Effector CD8-positive, alpha-beta T cell (primary cell): ENCODE results near the gene HOXC13.

Experiments
- DNase-seq: peaks from one replicate; lab custom pipeline; 2025; lab: John Stamatoyannopoulos, UW

Gene HOXC13

GRCh38 chr12:53982648-53983567 lies 44.3 kb downstream of the HOXC13 start:
- no peak for DNase-seq

- DNase-seq: no peak
Observed at GRCh38 chr12:53983568-53983949, 44.9 kb downstream of the HOXC13 start.

GRCh38 chr12:53983950-53984572 lies 45.4 kb downstream of the HOXC13 start:
- no peak for DNase-seq

DNA sequence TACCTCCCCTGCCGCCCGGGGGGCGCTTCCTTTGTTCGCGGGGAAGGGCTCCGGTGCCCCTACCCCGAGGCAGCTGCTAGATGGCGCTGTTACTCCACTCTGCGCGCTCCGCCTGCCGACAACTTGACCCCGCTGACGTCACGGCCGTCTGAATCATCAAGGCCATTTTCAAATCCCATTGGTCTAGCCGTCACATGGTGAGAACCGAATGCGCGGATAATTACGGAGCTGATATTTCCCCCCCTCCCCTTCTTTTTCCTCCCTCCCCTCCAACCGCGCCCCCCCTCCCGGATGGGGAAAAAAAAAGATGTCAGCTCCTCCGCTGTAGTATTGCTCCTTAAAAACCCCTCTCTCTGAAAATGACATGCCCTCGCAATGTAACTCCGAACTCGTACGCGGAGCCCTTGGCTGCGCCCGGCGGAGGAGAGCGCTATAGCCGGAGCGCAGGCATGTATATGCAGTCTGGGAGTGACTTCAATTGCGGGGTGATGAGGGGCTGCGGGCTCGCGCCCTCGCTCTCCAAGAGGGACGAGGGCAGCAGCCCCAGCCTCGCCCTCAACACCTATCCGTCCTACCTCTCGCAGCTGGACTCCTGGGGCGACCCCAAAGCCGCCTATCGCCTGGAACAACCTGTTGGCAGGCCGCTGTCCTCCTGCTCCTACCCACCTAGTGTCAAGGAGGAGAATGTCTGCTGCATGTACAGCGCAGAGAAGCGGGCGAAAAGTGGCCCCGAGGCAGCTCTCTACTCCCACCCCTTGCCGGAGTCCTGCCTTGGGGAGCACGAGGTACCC lies 46.5 kb downstream of the HOXC13 start, which contains the start of gene HOXC10:
TSS of gene HOXC10 (plus strand) at position 246 of the 791 bp plus-strand sequence. CDS start at position 360, 114 bp downstream.
- DNase-seq: peak; percentile 48

- DNase-seq: no peak
Observed at GRCh38 chr12:53985692-53985993, 47.0 kb downstream of the HOXC13 start.

DNA sequence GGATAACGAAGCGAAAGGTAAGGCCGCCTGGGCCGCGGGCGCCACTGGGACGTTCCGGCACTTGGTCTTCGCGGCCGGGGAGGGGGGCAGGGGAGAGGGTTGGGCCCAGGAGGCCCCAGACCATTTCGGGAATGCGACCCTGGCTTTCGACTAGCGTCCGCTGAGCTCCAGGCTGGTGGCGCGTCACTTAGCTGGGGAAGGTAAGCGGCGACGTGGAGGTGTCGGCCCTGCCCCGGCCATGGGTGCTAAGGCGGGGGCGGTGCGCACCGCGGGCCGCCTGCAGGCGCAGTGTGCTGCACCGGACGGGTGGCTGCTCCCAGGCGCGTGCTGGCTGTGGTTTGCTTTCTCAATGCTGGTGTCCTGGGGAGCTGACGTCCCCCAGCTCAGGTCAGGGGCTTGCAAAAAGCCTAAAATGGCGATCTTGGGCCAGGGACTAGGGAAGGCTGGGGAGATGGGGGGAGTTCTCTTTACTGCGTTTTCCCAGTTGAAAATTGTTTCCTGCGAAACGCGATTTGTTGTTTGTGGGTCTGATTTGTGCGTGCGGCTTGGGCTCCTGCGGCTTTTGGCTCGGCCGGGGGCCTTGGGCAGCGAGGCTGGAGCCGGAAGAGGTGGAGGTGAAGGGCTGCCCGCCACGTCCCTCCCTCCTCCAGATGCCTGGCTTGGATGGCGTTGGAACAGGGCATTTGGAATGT lies 47.5 kb downstream of the HOXC13 start:
- DNase-seq: no peak

DNA sequence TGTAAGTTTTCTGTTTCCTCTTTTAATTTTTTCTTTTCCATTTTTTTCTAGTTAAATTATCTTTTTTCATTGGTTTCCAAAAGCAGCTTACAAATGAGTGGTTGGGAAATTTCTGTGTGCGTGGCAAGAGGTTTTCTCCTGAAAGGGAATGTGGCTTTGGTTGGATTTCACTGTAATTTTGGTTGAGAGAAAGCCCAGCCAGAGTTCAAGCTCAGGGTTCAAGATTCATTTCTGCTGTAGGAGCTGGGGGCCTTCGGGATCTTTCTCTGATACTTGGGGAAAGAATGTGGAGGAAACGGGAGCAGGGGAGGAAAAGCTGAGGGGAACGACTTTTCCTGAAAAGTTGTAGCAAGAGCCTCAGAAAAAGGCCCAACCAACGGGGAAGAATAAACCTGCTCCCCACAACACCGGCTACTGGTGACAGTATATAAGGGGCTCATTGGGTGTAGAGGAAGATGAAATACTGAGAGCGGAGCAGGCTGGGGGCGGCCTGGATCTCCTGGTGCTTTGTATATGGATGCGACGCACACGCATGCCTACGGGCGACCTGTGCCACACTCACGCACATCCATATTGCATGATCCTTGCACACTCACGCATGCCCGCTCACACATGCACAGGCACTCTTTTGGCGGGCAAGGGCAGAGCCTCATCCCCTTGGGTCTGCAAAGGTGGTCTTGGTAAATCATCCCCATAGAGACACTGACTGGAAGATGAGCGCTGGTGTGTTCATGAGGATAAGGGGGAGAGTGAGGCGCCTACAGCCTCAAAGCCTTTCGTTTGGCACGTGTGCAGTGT lies 48.3 kb downstream of the HOXC13 start:
- no peak for DNase-seq

- no peak for DNase-seq
Observed at GRCh38 chr12:53987787-53988230, 49.2 kb downstream of the HOXC13 start.

DNA sequence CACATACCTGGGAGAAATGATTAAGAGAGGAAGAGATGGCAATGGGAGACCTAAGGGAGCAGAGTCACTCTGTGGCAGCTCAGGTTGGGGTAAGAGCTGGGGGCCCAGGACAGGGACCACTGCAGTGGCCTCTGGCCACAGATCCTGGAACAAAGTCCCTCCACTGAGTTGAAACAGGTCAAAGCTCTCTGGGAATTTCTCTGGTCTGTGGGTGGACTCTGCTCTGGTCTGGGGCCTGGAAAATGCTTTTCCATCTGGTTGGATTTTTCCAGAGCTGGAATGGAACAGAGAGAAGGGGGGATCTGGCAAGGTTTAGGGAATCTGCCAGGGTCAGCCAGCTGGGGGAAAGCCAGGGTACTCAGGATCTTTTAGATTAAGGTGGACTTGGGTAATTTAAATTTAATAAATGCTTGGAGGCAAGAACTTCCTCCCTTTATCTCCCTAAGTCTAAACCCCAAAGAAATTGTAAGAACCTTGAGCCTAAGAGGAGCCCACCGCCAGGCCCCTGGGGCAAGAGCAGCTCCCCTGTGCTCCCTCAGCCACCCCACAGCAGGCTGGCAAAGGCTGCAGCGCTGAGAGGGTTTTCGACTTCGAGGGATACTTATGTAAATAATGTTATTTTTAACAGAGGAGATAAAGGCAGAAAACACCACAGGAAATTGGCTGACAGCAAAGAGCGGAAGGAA lies 50.1 kb downstream of the HOXC13 start:
- DNase-seq: no peak

DNA sequence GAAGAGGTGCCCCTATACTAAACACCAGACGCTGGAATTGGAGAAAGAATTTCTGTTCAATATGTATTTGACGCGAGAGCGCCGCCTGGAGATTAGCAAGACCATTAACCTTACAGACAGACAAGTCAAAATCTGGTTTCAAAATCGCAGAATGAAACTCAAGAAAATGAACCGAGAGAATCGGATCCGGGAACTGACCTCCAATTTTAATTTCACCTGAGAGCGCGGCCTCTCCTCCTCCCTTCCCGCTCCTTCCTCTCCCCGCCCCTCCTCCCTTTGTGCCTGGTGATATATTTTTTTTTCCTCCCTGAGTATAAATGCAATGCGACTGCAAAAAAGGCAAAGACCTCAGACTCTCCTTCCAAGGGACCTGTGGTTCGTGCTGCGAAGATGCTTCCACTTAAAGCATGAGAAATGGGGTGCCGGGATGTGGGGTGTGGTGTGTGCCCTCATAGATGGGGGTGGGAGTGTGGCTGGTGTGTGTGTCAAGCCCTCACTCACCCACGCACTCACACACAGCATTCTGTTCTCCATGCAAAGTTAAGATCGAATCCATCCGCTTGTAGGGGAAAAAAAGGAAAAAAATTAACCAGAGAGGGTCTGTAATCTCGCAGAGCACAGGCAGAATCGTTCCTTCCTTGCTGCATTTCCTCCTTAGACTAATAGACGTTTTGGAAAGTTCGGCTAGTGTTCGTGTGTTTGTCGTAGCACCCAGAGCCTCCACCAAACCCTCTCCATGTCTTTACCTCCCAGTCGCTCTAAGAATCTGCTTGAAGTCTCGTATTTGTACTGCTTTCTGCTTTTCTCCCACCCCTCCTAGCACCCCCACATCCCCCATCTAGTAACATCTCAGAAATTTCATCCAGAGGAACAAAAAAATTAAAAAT lies 50.8 kb downstream of the HOXC13 start:
- DNase-seq: no peak

GRCh38 chr12:53990311-53991076 lies 51.9 kb downstream of the HOXC13 start:
- no peak for DNase-seq

DNA sequence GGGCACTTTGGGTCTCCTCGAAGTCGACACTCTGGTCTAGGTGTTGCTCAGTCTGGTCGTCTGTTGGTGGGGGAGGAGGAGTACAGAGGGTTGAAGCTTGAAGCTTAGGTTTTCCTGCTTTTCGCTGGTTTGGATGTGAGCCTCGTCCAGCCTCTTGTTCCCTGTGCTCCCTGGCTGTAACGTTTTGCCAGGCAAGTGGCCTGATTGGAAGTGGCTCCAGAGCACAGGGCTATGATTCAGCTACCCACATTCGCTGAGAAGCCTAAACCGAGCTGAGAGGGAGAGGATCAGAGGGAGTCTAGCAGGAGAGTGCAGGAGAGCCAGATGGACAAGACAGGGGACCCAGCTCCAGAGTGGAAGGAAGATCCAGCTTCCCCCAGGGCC lies 52.4 kb downstream of the HOXC13 start:
- DNase-seq: no peak

GRCh38 chr12:53992377-53992889 lies 53.8 kb downstream of the HOXC13 start:
- DNase-seq: no peak

- no peak for DNase-seq
Observed at GRCh38 chr12:53993162-53994008, 54.8 kb downstream of the HOXC13 start.

GRCh38 chr12:53994009-53994263 lies 55.3 kb downstream of the HOXC13 start:
- no peak for DNase-seq

DNA sequence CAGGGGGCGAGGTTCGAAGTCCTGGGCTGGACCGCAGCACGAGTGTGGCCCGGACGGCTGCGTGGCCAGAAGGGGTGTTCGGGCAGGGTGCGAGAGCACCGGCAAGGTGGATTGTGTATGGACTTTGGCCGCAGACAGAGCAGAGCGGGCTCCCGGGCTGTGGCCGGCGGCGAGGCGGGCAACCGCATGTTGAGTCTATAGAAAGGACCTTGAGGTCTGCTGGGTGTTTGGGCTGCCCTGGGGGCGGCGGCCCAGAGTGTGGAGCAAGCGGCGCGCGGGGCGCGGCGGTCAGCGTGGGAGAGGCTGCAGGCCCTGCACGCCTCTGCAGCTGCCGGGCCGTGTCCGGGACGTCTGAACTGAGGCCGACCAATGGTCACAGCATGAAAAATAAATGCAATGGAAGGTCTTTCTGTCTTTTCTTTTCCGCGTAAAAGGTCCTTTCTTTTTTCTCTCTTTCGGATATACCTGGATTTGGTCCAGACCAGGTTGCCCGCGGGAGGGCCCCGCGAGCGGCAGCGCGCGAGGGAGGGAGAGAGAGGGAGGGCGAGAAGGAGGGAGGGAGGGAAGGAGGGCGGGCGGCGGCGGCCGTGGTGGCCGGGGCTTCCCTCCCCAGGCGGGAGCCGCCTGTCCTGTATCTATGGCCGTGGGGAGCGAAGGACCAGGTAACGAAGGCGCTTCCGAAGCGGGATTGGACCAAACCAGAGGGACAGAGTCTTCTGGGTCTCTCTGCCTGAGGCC lies 55.8 kb downstream of the HOXC13 start:
- DNase-seq: no peak

GRCh38 chr12:53995002-53995377 lies 56.4 kb downstream of the HOXC13 start:
- no peak for DNase-seq
